Renal cortical epithelial cell (primary cell): Measurements from ENCODE around the gene TBX4. TPM values are rescaled to one million over a fixed set of nuclear protein-coding genes. Genes with fewer than 3 reads are reported as not detected.
A peak's percentile ranks its signal among the peaks of the same experiment; 100 is the strongest.

Experiments used
- DNase-seq: peaks from one replicate; pipeline ENCODE4 v3.0.0-alpha.2; 2011; ENCODE audit warnings: low read depth
- total RNA-seq: library from RNA; depleted of rRNA; stranded (reverse); fragments of >200 nt; gene quantifications from 2 replicates; pipeline ENCODE4 v1.2.3, GENCODE V29; 2014

TBX4 gene
- total RNA-seq, 1 donor from 2014 or later: not detected

DNA sequence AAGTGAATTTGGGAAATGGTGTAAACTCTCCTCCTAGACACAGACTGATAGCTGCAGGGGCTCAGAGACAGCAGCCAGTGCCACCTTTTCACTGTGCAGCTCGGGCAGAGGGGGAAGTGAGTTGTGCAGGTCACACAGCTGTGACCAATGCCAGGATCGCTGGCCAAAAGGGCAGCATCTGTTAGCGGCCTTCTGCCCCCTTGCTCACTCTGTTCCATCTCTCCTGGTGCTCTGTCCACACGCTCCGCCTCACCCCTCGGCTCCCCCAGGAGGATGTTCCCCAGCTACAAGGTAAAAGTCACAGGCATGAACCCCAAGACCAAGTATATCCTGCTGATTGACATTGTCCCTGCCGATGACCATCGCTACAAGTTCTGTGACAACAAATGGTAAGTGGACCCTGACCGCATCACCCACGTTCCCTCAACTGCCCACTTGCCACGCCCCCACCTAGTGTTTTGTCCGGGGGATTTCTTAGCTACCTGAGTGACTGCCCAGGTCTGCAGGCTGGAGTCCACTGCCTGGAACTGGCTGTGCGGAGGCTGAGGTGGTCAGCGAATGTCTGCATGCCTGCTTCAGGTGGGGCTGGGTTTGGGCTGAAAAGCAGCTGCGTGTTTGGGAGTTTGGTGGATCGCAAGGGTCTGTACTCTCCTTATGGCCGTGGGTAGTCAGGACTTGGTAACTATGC is 13.5 kb downstream of the TBX4 start:
- DNase-seq: no peak

- no peak for DNase-seq
Observed at GRCh38 chr17:61466246-61466645, 14.0 kb downstream of the TBX4 start.

DNA sequence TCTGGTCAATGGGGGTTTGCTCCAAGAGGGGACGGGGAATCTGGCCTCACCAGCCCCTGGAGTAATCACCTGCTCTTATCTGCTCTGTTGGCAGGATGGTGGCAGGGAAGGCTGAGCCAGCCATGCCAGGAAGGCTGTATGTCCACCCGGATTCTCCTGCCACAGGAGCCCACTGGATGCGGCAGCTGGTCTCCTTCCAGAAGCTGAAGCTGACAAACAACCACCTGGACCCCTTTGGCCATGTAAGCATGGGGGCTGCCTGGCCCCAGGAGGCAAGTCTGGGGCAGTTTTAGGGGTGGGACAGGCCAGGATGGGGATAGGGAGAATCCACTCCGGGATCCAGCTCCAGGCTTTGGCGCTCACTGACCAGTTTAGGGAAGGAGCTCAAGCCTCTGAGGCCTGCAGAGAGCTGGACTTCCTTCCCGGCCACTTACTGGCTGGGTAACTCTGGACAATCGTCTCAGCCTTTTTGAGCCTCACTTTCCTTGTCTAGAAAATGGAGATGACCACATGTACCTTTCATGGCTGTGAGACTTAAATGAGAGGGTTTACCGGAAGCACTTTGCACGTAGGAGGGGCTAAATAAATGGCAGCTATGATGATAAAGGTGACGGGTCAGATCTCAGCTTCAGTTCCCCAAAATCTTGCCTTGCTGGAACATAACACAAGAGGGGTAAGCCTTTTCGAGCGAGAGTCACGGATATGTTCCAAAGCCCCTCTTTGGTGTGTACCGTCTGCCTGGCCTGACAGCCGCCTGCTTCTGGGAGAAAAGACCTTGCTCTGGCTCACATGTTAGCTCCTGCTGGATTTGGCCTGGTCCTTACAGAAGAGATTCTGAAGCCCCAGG is 15.4 kb downstream of the TBX4 start:
- no peak for DNase-seq

DNA sequence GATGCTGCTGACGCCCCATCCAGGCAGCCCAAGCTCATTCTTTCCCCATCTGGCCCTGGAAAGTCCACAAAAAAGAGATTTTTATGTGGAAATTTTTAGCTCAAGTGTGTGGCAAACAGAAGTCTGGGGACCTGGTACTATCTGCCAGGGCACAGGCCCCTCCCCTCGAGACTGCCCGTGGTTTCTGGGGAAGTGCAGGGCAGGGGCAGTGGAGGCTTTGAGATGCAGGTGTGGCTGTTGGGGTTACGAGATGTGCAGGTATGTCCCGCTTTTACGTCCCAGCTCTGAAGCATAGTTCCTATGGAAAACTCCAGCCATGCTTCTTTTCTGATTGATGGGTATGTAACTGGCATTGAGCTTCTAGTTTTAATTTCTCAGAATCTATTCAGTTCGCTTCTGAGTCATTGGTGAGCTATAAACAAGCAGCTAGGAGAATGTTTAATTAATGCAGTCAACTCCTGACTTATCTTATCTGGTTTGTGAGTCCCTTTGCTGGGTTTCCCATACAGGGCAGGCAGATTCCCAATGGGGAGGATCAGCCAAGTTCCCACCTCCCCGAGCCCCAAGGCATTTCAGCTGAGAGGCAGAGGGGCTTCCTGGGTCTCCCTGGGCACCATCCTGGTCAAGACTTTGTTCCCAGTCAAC is 16.2 kb downstream of the TBX4 start:
- no peak for DNase-seq

DNA sequence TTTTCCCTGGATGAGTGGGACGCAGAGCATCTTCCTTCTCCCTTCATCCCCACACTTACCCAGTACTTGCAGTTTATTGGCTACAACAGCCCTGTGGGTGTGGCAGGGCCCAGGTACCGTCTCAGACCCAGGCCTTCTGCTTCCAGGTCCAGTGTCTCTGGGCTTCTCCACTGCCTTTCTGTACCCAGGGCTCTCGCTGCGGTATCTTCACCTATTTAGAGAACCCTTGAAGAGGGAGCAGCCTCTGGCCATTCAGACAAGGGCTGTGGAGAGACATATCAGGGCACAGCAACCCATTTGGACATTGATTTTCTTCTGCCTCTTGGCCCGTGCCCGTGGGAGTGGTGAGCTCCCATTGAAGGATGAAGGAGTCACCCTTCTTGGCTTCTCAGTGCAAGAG is 17.3 kb downstream of the TBX4 start:
- DNase-seq: no peak

DNA sequence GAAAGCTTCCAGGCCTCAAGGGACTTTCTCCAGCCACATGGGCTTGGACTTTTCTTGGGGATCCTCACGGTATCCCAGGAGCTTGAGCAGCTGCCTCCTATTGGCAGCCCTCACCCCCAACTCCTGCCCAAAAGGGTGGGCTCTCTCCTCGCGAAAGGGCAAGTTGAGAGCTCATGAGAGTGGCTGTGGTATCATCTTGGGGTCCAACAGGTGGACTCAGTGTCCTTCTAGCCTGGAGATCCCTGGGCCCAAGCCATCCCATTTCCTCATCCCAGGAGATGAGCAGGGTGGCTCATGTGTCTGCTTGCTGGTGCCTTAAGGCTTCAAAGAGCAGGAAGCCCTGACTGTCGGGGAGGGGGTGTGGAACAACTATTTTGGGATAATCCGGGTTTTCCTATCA is 17.7 kb downstream of the TBX4 start:
- DNase-seq: no peak

DNA sequence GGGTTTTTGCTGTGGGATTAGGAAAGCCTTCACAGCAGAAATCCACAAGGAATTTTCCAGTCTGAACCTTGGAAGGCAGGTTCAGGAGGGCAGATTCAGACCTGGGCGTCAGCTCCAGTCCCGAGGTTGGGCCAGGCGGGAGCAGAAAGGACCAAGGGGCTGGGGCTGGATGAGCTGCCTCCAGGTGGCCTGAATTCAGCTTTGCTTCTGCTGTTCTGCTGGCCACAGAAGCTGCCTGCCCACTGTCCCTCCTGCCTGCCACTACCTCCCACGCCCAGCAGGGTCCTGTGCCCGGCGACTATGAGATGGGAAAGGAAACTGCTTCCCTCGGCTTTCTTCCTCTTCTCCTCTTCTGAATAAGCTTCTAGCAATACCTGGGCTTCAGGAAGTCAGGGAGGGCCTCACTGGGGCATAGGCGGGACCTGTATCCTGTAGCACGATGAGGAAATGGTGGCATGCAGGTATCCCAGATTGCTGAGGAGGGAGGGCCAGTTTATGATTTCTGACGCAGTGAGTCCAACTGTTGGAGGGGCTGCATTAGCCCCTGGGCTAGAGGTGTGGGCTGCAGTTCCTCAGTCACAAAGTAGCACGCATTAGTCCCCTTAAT is 18.4 kb downstream of the TBX4 start:
- no peak for DNase-seq

GRCh38 chr17:61474235-61474927 is 22.2 kb downstream of the TBX4 start:
- no peak for DNase-seq

DNA sequence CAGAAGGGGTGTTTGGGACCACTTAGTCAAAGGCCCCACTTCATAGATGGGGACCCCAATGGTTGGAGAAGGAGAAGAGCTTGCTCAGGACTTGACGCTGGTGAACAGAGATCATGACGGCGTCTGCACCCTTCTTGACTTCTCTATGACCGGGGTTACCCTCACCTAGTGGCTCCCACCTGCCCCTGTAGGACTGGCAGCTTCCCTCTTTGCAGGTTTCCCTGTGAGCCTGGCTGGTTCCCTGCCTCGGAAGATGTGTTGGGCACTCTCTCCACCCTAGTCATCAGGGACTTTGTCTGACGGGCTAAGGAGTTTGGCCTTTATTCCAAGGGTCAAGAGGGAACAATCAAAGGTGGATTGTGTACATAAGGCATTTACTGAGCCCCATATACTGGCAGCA is 22.7 kb downstream of the TBX4 start:
- DNase-seq: no peak

DNA sequence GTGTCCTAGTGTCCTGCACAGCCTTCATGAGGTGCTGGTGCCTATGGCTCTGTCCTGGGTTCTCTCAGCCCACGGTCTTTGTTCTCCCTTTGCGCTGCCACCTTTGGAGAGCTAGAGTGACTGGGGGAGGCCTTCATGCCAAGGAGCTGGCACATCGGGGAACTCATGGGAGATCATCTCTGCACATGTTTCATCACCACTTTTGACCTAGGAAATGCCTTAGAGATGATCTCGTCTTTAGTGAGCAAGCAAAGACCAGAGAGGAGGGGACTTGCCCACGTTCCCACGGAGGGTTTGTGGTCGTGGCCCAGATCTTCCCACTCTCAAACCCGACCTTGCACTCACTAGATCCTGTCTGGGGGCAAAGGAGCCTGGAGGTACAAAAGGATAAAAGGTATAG is 23.5 kb downstream of the TBX4 start:
- peak; percentile 7 for DNase-seq

DNA sequence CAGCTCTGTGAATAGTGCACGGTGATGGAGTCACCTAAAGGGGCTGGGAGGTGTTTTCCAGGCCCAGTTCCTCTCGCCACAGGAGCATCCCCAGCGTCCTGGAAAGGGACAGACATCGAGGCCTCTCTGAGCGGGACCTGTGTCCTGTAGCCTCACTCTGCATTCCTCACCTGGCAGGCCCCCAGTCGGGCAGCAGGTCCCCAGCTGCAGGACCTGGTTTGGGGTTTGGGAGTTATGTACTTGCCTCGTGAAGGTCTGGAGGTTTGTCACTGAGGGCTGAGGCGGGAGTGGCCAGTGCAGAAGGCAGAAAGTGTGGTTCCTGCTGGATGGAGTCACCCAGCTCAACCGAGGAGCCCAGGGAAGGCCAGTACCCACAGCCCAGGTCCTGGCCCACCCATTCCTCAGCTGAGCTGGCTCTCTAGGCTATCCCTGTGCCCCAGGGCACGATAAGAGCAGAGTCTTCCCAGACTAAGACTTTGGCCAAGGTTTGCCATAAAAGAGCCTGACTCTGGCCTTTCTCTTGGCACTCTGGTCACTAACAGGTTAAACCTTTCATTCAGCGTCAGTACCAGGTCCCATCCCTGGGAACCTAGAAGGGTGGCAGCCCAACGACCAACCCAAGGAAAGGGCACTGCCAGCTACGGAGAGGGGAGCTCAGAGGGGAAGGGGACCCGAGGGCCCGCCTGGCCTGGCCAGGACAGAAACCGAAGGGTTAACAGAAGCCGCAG is 24.4 kb downstream of the TBX4 start:
- DNase-seq: no peak

DNA sequence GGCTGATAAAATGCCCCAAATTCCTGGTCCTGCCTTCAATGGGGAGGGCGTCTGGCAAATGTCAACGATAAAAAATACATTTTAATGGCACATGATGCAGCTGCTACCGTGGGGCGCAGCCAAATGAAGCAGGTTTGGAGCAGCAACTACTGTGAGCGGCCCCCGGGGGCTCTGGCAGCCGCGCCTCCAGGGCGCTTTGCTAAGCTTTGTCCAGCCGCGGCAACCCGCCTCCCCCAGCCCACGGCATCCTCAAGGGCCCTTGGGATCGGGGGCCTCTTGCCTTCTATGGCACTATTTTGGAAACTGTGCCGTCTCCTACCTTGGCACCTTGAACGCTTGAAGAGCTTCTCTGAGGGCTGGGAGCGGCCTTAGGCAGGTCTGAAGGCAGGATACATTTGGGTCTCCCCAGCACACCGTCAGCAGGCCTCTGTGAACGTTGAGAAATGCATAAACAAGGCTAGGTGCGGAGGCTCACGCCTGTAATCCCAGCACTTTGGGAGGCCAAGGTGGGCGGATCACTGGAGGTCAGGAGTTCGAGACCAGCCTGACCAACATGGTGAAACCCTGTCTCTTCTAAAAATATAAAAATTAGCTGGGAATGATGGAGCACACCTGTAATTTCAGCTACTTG is 25.1 kb downstream of the TBX4 start:
- no peak for DNase-seq

GRCh38 chr17:61478026-61478789 is 26.0 kb downstream of the TBX4 start:
- no peak for DNase-seq

GRCh38 chr17:61478790-61479492 is 26.7 kb downstream of the TBX4 start:
- no peak for DNase-seq

- DNase-seq: no peak
Observed at GRCh38 chr17:61479493-61480413, 27.5 kb downstream of the TBX4 start.

GRCh38 chr17:61480414-61480807 is 28.2 kb downstream of the TBX4 start:
- no peak for DNase-seq

GRCh38 chr17:61481421-61481820 is 29.2 kb downstream of the TBX4 start:
- no peak for DNase-seq

DNA sequence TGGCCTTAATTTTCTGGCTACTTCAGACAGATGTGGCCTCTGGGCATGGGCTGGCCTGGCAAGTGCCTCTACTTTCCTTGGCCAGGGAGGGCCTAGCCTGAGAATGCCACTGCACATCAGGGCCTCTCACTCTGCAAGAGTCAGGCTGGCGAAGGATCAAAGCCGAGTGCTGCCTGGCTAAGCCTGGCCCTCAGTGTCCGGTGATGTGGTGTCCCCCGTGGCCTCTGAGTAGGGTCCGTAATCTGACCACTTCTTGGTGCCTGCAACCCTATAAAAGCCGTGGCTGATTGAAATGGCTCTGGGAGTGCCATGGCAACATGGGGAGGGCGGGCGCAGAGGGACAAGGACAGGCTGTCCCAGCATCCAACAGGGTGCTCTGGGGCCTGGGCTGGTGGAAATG is 30.2 kb downstream of the TBX4 start:
- no peak for DNase-seq
